H1 (cell line): ENCODE results near the gene MYOCD.

Source experiments
- CTCF ChIP-seq, 3 experiments: IDR thresholded peaks; 1 replicate in 2 of 3; 2 replicates in 1 of 3; pipeline versions ENCODE4 v1.5.1 to v1.6.1; 2011; ENCODE audit warnings: low read length in 3 of 3, mild to moderate bottlenecking in 3 of 3, inconsistent platforms in 2 of 3, low read depth in 1 of 3, moderate library complexity in 1 of 3; ENCODE audit not compliant: insufficient read depth in 1 of 3; ENCODE audit errors: control extremely low read depth in 1 of 3
- EGR1 ChIP-seq: IDR thresholded peaks from 2 replicates; pipeline ENCODE4 v1.6.1; 2011; ENCODE audit warnings: low read depth, low read length, borderline replicate concordance
- POLR2AphosphoS5 ChIP-seq: IDR thresholded peaks from 2 replicates; pipeline ENCODE4 v1.6.1; 2011; ENCODE audit warnings: low read depth, low read length
- RAD21 ChIP-seq, 2 experiments: IDR thresholded peaks in 1 of 2; conservative IDR thresholded peaks in 1 of 2; 2 replicates each; pipeline ENCODE4 v1.6.1; 2011; ENCODE audit warnings: low read depth in 2 of 2, low read length in 2 of 2, improper control_type of control experiment in 1 of 2, inconsistent platforms in 1 of 2, mild to moderate bottlenecking in 1 of 2, moderate library complexity in 1 of 2
- SP1 ChIP-seq: IDR thresholded peaks from 2 replicates; pipeline ENCODE4 v1.6.1; 2011; ENCODE audit warnings: low read depth, low read length

- no peak for TF ChIP-seq POLR2AphosphoS5
- TF ChIP-seq SP1 = no peak
- no peak for TF ChIP-seq CTCF (IDR thresholded peaks at IDR 0.05; ENCODE audit: control extremely low read depth in 1 of 3, insufficient read depth in 1 of 3, low read depth in 1 of 3, low read length in 3 of 3)
- TF ChIP-seq EGR1 = no peak
- TF ChIP-seq RAD21 (IDR thresholded peaks at IDR 0.05 in 1 of 2, conservative IDR thresholded peaks at IDR 0.05 in 1 of 2; ENCODE audit: low read depth in 2 of 2, low read length in 2 of 2) = no peak
Measured at GRCh38 chr17:12731839-12732238, 66.1 kb downstream of the MYOCD start.
